IPS DF 6.9 (cell line): ENCODE measurements around the gene TMEM19.

ENCODE experiments used
- DNase-seq: peaks from one replicate; pipeline ENCODE4 v3.0.0-alpha.2; 2013; ENCODE audit warnings: low read depth, low spot score
- H3K27ac ChIP-seq: one replicate; pipeline ENCODE4 v1.5.1; 2013; ENCODE audit warnings: low read length, control low read depth
- H3K27me3 ChIP-seq: 2 replicates; pipeline ENCODE4 v1.6.1; 2013; ENCODE audit warnings: mild to moderate bottlenecking, low read length; ENCODE audit not compliant: control insufficient read depth, insufficient read depth
- H3K36me3 ChIP-seq: 2 replicates; pipeline ENCODE4 v1.6.1; 2013; ENCODE audit warnings: low read length; ENCODE audit not compliant: control insufficient read depth, insufficient read depth
- H3K4me1 ChIP-seq: 2 replicates; pipeline ENCODE4 v1.6.1; 2013; ENCODE audit warnings: low read length; ENCODE audit not compliant: control insufficient read depth, insufficient read depth
- H3K4me3 ChIP-seq: 2 replicates; pipeline ENCODE4 v1.5.1; 2013; ENCODE audit warnings: mild to moderate bottlenecking, low read length
- H3K9me3 ChIP-seq: 2 replicates; pipeline ENCODE4 v1.6.1; 2013; ENCODE audit warnings: low read length, inconsistent platforms; ENCODE audit not compliant: control insufficient read depth, insufficient read depth
- WGBS: extraction: QIAGEN DNeasy Blood & Tissue Kit; methylation state at CpG from one replicate; pipeline ENCODE4 v1.1.7; 2013; ENCODE audit warnings: mixed read lengths, missing lambda C conversion rate; ENCODE audit not compliant: insufficient read length, insufficient coverage; 5-methylcytosine and 5-hydroxymethylcytosine counted together

Gene TMEM19

GRCh38 chr12:71652656-71653055, 33.2 kb upstream of the TMEM19 start:
- Histone ChIP-seq H3K9me3 (no peaks in the 10 kb centered on the region), H3K27ac (no peak overlapping the region), H3K4me3 (no peak overlapping the region), H3K4me1 (no peaks in the 10 kb centered on the region), H3K36me3 (peaks cover 5% of the 10 kb centered on the region; the same call in 1 of the 2 replicates), H3K27me3 (no peaks in the 10 kb centered on the region)
- DNase-seq: no peak
- 100% methylated on average over 1 of the region's 1 CpG for WGBS

GRCh38 chr12:71653137-71653536, 32.7 kb upstream of the TMEM19 start:
- no peak overlapping the region for H3K27ac ChIP-seq
- no peak overlapping the region for H3K4me3 ChIP-seq
- peaks cover 7% of the 10 kb centered on the region; the same call in 1 of the 2 replicates for H3K36me3 ChIP-seq
- no peaks in the 10 kb centered on the region for H3K27me3 ChIP-seq
- no peak for DNase-seq
- no peaks in the 10 kb centered on the region for H3K9me3 ChIP-seq
- no peaks in the 10 kb centered on the region for H3K4me1 ChIP-seq
- no CpG with 5 or more reads among the region's 2 CpGs for WGBS

DNA sequence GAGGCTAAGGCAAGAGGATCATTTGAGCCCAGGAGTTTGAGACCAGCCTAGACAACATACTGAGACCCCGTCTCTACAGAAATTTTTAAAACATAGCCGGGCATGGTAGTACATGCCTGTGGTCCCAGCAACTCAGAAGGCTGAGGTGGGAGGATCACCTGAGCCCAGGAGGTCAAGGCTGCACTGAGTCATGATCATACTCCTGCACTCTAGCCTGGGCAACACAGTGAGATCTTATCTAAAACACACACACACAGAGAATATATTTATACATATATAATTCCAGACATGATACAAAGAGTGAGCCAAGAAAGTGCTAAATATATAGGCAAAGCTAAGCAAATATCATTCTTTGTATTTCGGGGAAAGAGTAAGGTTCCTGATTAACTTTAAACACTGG, 31.7 kb upstream of the TMEM19 start:
- Histone ChIP-seq H3K27ac (no peak overlapping the region), H3K9me3 (no peaks in the 10 kb centered on the region), H3K4me1 (no peaks in the 10 kb centered on the region), H3K36me3 (peaks cover 7% of the 10 kb centered on the region; the same call in 1 of the 2 replicates), H3K4me3 (no peak overlapping the region), H3K27me3 (no peaks in the 10 kb centered on the region)
- no CpG with 5 or more reads among the region's 3 CpGs for WGBS
- no peak for DNase-seq

GRCh38 chr12:71655495-71655894, 30.4 kb upstream of the TMEM19 start:
- Histone ChIP-seq H3K4me1 (no peaks in the 10 kb centered on the region), H3K36me3 (peaks cover 7% of the 10 kb centered on the region; the same call in 1 of the 2 replicates), H3K4me3 (no peak overlapping the region), H3K9me3 (no peaks in the 10 kb centered on the region), H3K27ac (no peak overlapping the region), H3K27me3 (no peaks in the 10 kb centered on the region)
- no peak for DNase-seq
- WGBS: no CpG with 5 or more reads among the region's 1 CpG

GRCh38 chr12:71655907-71656306, 30.0 kb upstream of the TMEM19 start:
- Histone ChIP-seq H3K27me3 (no peaks in the 10 kb centered on the region), H3K27ac (no peak overlapping the region), H3K36me3 (peaks cover 7% of the 10 kb centered on the region; the same call in 1 of the 2 replicates), H3K4me3 (no peak overlapping the region), H3K9me3 (no peaks in the 10 kb centered on the region), H3K4me1 (no peaks in the 10 kb centered on the region)
- no peak for DNase-seq
- no CpG with 5 or more reads among the region's 1 CpG for WGBS

DNA sequence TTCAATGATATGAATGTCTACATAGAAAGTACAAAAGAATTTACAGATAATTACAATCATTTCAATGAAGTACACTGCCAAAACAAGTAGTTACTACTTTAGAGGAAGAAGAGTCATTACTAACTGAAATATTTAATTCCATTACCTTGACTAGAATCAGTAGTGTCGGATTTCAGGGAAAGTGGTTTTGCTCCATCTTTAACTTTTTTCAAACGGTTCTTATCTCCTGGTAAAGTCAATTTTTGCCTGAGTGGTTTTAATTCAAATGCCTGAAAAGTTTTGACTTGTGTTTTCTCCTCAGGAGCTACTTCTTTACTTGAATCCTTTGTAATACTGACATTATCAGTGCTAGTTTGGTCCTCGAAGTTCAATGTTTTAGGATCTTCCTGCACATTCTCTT, 29.1 kb upstream of the TMEM19 start:
- no CpG with 5 or more reads among the region's 3 CpGs for WGBS
- Histone ChIP-seq H3K9me3 (no peaks in the 10 kb centered on the region), H3K27me3 (no peaks in the 10 kb centered on the region), H3K4me1 (no peaks in the 10 kb centered on the region), H3K4me3 (no peak overlapping the region), H3K27ac (no peak overlapping the region), H3K36me3 (peaks cover 7% of the 10 kb centered on the region; the same call in 1 of the 2 replicates)
- DNase-seq: no peak

GRCh38 chr12:71661977-71662530, 23.8 kb upstream of the TMEM19 start:
- Histone ChIP-seq H3K27me3 (no peaks in the 10 kb centered on the region), H3K36me3 (peaks cover 5% of the 10 kb centered on the region; the same call in 1 of the 2 replicates), H3K4me3 (peak overlapping the region; percentile 20; the same call in 1 of the 2 replicates), H3K27ac (no peak overlapping the region), H3K9me3 (no peaks in the 10 kb centered on the region), H3K4me1 (no peaks in the 10 kb centered on the region)
- 100% methylated on average over 1 of the region's 8 CpGs for WGBS
- DNase-seq: no peak

DNA sequence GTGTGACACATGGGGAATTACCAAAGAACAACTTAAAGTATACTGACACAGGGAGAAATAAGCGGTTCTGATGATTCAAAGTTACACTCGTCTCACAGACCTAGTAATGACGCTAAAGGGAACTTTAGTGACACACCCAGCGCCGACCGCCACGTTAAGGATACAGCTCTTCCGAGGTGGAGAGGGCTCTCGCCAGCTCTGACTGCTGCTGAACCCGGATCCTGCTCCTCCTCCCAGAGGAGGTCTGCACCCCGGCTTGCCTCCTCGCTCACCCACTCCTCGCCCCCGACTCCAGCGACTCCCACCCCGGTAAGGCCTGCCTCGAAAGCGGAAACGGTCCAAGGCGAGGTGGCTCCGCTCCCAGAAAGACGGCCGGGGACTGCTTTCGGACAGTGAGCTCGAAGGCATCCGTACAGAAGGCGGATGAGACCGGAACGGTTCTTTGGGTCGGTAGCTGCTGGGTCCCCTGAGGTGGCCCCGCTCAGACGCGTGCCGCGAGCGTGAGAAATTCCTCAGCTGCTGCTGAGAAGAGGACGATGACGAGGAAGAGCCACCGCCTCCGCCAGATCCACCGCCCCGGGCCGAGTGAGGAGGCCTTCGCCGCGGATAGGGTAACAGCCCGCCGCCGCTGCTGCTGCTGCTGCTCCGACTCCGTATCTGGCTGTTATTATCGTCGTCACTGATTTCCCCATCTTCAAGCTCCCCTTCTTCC, 22.9 kb upstream of the TMEM19 start:
- H3K27ac ChIP-seq: no peak overlapping the region

DNA sequence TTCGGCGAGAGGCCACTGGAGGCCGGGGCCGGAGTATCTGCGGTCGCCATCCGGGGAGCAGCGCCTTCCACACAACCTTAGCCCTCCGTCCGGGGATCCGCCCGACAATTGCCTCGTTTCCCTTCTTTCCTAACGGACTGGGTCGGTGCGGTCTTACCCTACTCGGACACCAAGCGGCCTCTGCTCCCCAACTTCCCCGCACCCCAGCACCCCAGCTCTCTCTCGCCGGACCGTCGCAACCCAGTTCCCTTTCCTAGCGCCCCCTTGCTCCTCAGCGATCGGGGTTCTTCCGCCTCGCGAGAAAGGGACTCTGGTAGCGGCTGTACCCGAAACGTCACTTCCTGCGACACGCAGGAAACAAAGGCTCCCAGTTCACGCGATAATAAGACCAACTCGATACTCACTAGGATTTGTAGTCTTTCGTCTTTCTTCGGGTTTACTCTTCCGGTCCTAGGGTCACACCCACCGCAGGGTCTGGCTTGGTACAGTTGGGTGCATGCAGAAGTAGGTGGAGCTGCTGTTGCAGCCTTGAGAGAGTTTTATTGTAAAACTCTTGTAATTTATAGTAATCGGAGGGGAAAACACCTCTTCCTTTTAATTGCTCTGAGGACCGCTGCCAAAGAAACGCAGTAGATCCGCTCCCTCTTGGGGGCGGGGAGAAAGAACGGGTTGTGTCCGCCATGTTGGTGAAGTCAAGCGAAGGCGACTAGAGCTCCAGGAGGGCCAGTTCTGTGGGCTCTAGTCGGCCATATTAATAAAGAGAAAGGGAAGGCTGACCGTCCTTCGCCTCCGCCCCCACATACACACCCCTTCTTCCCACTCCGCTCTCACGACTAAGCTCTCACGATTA, 22.1 kb upstream of the TMEM19 start, which contains the start of the genes THAP2 and ZFC3H1:
Gene THAP2, plus strand, starts transcription at position 741 of the 850 bp plus-strand sequence. CDS start 209 bp downstream, outside the sequence.
Gene ZFC3H1, minus strand, starts transcription at position 288 of the 850 bp plus-strand sequence. Its CDS starts 238 bp downstream, at position 50.
- H3K36me3 ChIP-seq: no peaks in the 10 kb centered on the region; the same call in 1 of the 2 replicates

More for the DNA sequence above, 22.9 kb upstream of the TMEM19 start:
- no peaks in the 10 kb centered on the region; the same call in 1 of the 2 replicates for H3K36me3 ChIP-seq
- H3K4me1 ChIP-seq: no peaks in the 10 kb centered on the region
- no CpG with 5 or more reads among the region's 53 CpGs for WGBS
- H3K9me3 ChIP-seq: no peaks in the 10 kb centered on the region
- H3K4me3 ChIP-seq: peak overlapping the region; percentile 89
- no peaks in the 10 kb centered on the region for H3K27me3 ChIP-seq
- DNase-seq: peak; percentile 4

More for the DNA sequence above, 22.1 kb upstream of the TMEM19 start, which contains the start of the genes THAP2 and ZFC3H1:
- no peaks in the 10 kb centered on the region for H3K4me1 ChIP-seq
- no peaks in the 10 kb centered on the region for H3K27me3 ChIP-seq
- peak within 1 kb of the TSS; percentile 89 for H3K4me3 ChIP-seq
- peak; percentile 99 for DNase-seq
- H3K9me3 ChIP-seq: no peaks in the 10 kb centered on the region
- peak within 1 kb of the TSS; percentile 21 for H3K27ac ChIP-seq
- no CpG with 5 or more reads among the region's 57 CpGs for WGBS
